Neural progenitor cell (in vitro differentiated cells): ENCODE data around the gene FBXL13.

Source experiments
- CTCF ChIP-seq: fragments of 200-600 bp; sonication (generic); IDR thresholded peaks from 2 replicates; pipeline ENCODE4 v1.5.1; 2017; ENCODE audit warnings: antibody characterized with exemption, mild to moderate bottlenecking
- EZH2 ChIP-seq: fragments of 200-600 bp; sonication (generic); IDR thresholded peaks from 2 replicates; pipeline ENCODE4 v1.6.1; 2017; ENCODE audit warnings: antibody characterized with exemption, mild to moderate bottlenecking, moderate library complexity
- EZH2phosphoT487 ChIP-seq: fragments of 200-600 bp; sonication (generic); IDR thresholded peaks from 2 replicates; pipeline ENCODE4 v1.6.1; 2017; ENCODE audit warnings: antibody characterized with exemption

GRCh38 chr7:102908676-102909075 is 165.9 kb downstream of the FBXL13 start:
- TF ChIP-seq CTCF (no peak), EZH2phosphoT487 (no peak), EZH2 (no peak)
